ENCODE results near the gene PLAAT5.

- TF ChIP-seq CTCF (IDR thresholded peaks at IDR 0.05; ENCODE audit: extremely low read depth in 1 of 2, insufficient read depth in 1 of 2, low read depth in 1 of 2, low read length in 2 of 2): no peak
- no peak for TF ChIP-seq JUN (IDR thresholded peaks at IDR 0.05; ENCODE audit: borderline replicate concordance, insufficient read depth, insufficient read length, low read depth)
- TF ChIP-seq POLR2A (IDR thresholded peaks at IDR 0.05; ENCODE audit: low read depth, low read length): no peak
- no peak for TF ChIP-seq MYC (IDR thresholded peaks at IDR 0.05; ENCODE audit: low read depth, low read length)
- TF ChIP-seq POLR2AphosphoS5 (IDR thresholded peaks at IDR 0.05; ENCODE audit: insufficient read depth, low read depth, low read length): no peak
- no peak for TF ChIP-seq GATA2 (IDR thresholded peaks at IDR 0.05; ENCODE audit: insufficient read depth, insufficient read length, low read depth, low read length)
- no peak for TF ChIP-seq FOS (IDR thresholded peaks at IDR 0.05; ENCODE audit: borderline replicate concordance, insufficient read depth, low read length)
Measured at GRCh38 chr11:63504054-63504453, 13.1 kb upstream of the PLAAT5 start.
